Adrenal gland (tissue), 5 donors: ENCODE data around the gene CGNL1.

ENCODE experiments used
- CTCF ChIP-seq, 6 experiments: fragments of 450-650 bp in 4 of 6; fragments of 200-600 bp in 2 of 6; sonication (generic) in 1 of 6; IDR thresholded peaks; 1 replicate in 5 of 6; 2 replicates in 1 of 6; pipeline versions ENCODE4 v1.5.1 to v1.8.0; 2016 to 2021; ENCODE audit warnings: antibody characterized with exemption in 6 of 6, mild to moderate bottlenecking in 2 of 6, moderate library complexity in 1 of 6
- POLR2A ChIP-seq, 2 donors: fragments of 450-650 bp; IDR thresholded peaks; one replicate each; pipeline ENCODE4 v1.6.1; 2017; ENCODE audit warnings: antibody characterized with exemption in 2 of 2, mild to moderate bottlenecking in 2 of 2, moderate library complexity in 1 of 2
- donor health status: DM: no; HTN: no; CAD: no.

- TF ChIP-seq CTCF (IDR thresholded peaks at IDR 0.05) (no peak), POLR2A (IDR thresholded peaks at IDR 0.05) (no peak)
Measured at GRCh38 chr15:57505949-57506391, 129.7 kb downstream of the CGNL1 start.
